T47D (cell line): ENCODE data around the gene NTM.

Experiments used
- DNase-seq, 2 experiments: peaks; one replicate each; pipeline versions ENCODE4 v3.0.0 to v3.0.0-alpha.2; 2011 to 2012; ENCODE audit warnings: low read depth in 1 of 2, low spot score in 1 of 2
- JUND ChIP-seq: IDR thresholded peaks from 2 replicates; pipeline ENCODE4 v1.6.1; 2012; ENCODE audit warnings: low read depth
- in situ Hi-C: cut with HindIII; loops from 2 replicates; pipeline ENCODE4 v1.10.0; 2016; ENCODE audit warnings: low sequenced_read_pairs, low pct_unique_long_range_greater_than_20kb

The NTM gene

DNA sequence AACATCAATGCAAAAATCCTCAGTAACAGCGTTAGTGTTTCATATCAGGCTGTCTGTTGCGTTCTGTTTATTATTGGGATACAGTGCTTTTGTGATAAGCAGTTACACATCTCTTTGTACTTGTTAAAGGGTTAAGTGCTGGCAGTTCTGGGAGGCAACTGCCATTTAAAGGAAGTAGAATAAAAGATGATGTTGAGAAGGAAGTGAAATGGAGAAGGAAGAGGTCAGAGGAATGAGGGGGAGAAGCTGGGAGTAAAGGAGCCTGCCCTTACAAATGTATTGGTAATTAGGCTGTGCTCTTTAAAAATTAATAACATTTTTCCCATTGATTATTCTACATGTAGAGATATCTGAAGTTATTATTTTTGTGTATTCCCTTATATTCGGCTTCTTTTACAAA is 674.7 kb downstream of the NTM start:
- no peak for TF ChIP-seq JUND
- DNase-seq, result no peak
- in situ Hi-C loops, result no loop called here

DNA sequence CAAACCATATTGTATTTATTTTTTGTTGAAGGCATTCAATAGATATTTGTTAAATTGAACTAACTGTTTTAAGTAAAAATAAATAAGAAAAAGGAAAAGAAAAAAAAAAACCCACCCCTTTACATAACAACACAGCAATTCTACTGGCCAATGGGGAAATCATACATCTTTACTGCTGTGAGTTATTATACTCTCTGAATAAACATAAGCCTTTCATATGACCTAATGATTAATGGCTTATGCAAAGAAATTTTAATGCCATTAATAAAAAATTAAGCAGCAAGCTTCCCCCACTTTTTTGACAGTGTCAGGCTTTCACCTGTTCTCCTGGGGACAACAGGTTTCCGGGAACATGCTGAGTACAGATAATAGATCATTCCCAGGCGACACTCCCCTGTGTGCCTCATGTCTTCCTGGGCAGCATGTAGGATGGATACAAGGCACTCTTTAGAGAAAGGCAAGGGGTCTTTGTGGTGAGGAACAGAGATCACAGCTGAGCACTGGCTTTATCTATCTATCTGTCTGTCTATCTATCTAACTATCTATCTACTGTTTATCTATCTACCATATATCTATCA is 676.0 kb downstream of the NTM start:
- in situ Hi-C loops, result no loop called here
- no peak for TF ChIP-seq JUND
- no peak for DNase-seq

DNA sequence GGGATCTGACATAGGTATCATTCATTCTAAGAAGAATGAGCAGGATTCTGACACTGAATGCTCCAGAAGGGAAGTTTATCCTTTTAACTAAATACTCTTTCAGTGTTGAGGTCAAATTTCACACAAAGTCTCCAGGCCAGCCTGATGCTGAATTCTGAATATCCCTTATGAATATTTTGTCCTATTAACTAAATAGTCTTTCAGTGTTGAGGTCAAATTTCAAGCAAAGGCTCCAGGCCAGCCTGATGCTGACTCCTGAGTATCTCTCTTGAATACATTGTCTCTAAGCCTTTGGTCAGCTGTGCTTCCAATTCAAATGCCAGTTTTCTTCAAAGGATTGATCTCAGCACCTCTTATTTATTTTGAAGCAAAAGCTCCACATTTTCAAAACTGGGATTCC is 676.8 kb downstream of the NTM start:
- TF ChIP-seq JUND, result no peak
- in situ Hi-C loops, result no loop called here
- no peak for DNase-seq

DNA sequence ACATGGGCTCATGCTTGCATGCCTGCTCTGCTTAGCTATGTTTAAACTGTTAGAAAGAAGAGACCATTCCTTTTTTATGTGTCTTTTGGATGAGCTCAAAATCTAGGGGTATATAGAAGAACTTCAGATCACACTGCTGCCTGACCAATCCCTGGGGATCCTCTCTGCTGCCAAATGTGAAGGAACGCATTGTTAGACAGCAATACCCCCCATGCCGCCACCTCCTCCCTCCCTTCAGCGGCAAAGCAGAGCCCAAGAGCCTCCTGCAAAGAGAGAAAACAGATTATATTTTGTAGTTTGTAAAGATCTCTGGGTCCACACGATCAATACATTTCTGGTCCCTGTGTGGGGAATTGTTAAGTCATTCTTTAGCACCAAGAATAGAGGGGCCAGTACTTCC is 677.6 kb downstream of the NTM start:
- no peak for TF ChIP-seq JUND
- in situ Hi-C loops, result no loop called here
- DNase-seq, result no peak

DNA sequence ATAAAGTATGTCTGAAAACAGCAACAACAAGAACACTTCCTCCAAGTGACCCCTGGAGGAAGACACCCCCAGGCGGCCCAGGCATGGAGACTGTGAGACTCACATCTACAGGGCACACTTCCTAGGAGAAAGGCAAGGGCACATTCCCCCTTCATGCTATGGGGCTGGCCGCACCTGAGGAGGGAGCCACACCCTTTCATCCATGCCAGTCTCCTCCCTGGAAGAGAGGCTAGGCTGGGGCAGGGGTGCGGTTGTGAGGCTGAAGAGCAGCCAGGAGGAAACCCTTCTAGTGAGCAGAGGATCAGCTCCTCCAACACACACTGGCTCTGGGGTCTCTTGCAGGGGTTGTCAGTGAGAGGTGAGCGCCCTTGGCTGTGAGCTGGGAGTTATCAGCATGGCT is 678.8 kb downstream of the NTM start:
- in situ Hi-C loops, result no loop called here
- TF ChIP-seq JUND, result no peak
- no peak for DNase-seq

DNA sequence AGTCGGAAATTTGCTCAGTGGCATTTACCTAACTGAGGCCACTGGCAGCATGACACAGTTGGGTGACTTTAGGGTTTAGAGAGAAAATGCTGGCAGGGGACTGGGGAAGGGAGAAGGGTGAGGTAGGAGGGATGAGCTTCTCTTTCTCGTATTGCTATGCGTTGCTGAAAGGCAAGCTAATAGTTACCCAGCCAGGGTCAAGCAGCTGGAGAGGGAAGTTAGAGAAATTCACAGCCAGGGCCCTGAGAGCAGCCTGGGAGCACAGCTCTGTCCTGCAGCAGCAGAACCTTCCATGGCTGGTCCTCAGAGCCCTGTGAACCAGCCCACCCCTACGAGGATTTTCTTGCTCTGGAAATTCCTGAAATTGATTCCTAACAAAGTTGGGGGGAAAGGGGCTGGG is 679.6 kb downstream of the NTM start:
- no peak for TF ChIP-seq JUND
- in situ Hi-C loops, result no loop called here
- no peak for DNase-seq

DNA sequence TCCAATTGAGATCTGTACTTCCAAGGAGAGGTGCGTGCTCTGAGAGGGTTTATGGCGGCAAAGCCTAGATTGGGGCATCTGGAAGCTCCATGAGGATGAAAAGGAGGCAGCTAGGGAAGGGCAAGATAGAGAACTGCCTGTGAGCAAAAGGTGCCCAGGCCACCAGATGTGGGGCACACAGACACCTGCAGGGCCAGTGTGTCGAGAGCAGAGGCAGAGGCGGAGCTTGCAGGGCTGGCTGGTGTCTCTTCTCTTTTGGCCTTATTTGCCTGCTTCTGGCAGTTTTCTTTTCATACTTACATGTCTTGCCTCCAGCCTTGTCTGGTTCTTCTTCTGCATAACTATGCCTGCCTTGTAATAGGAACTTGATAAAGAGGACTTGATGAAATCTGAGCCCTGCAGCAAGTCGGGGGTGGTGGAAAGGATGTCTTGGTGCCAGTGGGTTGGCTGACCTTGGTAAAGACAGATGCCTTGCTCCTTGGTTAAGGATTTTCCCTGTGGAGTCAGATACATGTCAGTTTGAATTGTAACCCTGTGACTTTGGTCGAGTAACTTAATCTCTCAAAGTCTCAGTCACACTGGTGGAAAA is 680.3 kb downstream of the NTM start:
- DNase-seq, result no peak
- no peak for TF ChIP-seq JUND
- in situ Hi-C loops, result no loop called here

DNA sequence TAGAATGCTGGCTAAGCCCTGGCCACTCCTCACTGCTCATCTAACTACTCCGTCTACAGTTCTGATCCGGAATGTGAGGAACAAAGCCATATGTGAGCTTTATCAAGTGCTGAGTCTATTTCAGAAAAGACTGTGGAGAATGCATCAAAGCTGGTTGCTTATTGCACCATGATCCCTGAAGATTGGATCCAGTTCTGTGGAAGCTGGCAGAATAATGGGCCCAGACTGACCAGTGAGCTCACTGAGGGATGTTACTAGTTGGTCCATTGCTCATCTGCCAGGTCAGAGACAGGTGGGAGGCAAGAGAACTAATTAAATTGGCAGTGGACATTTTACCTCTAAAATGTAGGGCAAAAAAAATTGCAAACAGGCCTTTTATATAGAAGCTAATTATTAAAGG is 681.3 kb downstream of the NTM start:
- no peak for TF ChIP-seq JUND
- no peak for DNase-seq
- in situ Hi-C loops, result no loop called here

DNA sequence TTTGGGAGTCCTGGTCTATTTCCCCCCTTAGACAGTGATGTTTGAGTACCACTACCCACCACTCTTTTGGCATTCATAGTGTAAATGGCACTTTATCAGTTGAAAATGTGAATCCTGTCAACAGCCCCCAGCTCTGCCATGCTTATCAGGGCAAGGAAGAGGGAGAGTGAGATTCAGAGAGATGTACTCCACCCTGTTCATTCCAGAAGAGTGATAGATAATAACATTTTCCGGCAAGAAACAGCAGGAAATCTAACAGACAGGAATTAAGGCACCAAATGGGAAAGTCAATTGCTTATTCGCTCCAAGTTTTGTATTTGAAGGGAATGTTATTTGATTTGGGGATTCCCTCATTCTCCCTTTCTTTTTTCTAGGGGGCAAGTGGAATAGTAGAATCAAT is 681.9 kb downstream of the NTM start:
- DNase-seq, result no peak
- no peak for TF ChIP-seq JUND
- in situ Hi-C loops, result no loop called here

DNA sequence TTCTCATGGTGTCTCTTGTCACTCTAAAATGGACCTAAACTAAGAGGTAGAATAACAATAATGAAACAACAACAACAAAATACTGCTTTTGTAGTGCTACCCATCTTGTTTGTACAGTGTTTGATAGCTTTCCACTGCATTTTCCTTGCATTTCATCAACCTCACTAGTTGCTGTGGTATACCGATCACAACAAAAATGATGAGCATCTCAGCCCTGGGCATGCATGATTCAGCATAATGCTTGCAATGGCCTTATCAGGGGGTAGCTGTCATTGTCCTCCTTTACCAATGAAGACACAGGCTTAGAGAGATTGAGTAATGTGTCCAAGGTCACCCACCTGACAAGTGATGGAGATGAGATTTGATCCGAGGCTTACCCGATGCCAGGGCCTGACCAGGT is 682.5 kb downstream of the NTM start:
- in situ Hi-C loops, result no loop called here
- DNase-seq, result no peak
- TF ChIP-seq JUND, result no peak

DNA sequence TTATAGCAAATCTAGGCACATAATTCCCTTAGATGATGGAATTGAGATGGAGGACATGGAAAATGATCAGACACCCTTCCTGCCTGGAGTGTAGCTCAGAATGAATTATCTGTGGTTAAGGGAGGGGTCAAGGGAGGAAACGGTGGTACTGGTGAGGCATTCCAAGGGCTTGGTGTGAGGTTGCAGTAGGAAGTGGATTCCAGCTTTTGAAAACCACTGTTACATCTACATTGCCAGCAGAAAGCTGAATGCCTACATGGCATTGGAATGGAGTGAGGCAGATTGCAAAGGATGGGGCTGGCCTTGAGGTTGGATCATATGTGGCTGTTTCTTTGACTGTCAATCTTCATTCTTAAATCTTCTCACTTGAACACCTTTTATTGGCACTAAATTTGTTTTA is 684.4 kb downstream of the NTM start:
- TF ChIP-seq JUND, result no peak
- DNase-seq, result no peak
- in situ Hi-C loops, result no loop called here

DNA sequence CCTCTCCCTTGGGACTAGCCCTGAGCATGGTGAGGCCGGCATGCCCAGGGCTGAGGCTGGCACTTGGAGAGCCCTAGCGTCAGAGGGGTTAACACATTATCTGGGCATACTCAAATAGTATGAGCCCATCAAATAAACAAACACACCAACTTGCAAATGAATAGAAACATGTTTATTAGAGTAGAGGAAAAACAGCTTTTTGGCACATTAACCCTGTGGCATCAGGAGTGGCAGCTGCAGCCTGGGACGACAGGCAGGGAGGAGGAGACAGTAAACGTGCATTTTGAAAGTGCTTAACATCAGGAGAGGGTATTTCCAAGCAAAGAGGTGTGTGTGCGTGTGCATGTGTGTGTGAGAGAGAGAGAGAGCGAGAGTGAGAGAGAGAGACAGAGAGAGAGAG is 684.9 kb downstream of the NTM start:
- DNase-seq, result no peak
- in situ Hi-C loops, result no loop called here
- TF ChIP-seq JUND, result no peak

DNA sequence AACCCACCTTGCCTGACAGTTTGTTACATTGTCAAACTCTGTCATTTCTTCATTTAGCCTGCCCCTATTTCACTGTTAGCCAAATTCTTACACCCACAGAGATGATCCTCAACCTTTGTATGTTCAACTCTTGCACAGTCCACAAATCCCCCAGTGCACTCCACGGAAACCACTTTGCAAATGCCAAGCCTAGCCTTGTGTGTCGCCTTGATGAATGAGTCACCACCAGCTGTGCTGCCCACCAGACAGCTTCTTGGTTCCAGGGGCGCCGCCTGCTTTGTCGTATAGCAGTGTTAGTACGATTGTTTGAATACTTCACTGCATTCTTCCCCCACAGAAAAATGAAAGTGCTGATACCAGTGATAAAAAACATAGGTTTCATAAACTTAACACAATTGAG is 686.3 kb downstream of the NTM start:
- in situ Hi-C loops, result no loop called here
- no peak for DNase-seq
- TF ChIP-seq JUND, result no peak

DNA sequence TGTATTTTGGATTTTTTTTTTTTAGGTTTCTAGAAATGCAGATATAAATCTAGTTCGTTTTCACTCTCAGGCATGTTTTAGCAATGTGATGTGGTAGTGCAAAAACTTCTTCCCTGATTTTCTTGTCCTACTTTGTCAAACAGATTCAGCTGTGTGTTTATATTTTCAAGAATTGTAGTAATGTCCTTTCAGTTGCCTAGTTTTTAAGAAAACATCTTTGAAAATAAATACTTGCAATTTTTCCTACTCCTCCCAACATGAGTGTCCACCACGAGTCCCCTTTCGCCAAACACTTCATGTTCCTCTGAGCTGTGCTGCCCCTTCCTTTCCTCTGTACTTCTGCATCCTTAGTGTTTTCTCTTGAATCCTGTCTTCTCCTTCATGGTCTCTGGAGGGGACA is 686.9 kb downstream of the NTM start:
- TF ChIP-seq JUND, result no peak
- no peak for DNase-seq
- in situ Hi-C loops, result no loop called here
